GM10847 (cell line): Measurements from ENCODE around the gene MLEC.

Source experiments
- POLR2A ChIP-seq: IDR thresholded peaks from 2 replicates; pipeline ENCODE4 v1.6.1; 2011; ENCODE audit not compliant: insufficient read length; ENCODE audit errors: extremely low read depth

The MLEC gene

DNA sequence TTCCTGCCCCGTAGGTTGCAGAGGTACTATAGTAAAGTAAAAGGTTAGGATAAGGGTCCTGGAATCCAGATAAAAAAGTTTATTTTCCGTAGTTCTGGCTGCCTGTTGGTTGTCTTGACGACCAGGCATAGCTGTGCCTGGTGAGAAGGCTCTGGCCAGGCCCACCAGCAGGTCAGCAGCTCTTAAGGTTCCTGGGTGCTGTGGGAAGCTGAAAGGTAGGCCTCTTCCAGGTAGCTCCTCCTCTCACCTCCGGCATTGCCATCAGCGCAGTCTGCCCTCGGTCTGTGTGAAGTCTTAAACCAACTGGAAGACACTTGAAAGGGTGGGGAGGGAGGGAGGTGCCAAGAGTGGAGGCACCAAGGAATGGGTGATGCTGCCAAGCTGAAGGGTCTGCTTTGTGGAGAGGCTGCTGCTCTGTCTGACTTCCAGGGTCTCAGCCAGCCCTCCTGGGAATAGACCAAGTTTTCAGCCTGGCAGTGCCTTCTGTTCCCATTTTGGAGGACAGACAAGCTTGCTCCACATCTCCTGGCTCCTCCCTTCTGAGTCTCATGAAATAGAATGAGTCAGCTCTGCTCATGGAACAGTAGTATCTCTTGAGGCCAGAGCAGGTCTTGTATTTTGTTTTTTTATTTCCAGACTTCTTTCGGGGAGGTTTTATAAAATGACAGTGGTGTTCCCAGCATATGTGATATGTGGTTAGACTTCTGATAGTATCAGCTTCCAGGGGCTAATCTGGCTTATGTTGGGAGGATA lies 33.5 kb downstream of the MLEC start:
- no peak for TF ChIP-seq POLR2A

DNA sequence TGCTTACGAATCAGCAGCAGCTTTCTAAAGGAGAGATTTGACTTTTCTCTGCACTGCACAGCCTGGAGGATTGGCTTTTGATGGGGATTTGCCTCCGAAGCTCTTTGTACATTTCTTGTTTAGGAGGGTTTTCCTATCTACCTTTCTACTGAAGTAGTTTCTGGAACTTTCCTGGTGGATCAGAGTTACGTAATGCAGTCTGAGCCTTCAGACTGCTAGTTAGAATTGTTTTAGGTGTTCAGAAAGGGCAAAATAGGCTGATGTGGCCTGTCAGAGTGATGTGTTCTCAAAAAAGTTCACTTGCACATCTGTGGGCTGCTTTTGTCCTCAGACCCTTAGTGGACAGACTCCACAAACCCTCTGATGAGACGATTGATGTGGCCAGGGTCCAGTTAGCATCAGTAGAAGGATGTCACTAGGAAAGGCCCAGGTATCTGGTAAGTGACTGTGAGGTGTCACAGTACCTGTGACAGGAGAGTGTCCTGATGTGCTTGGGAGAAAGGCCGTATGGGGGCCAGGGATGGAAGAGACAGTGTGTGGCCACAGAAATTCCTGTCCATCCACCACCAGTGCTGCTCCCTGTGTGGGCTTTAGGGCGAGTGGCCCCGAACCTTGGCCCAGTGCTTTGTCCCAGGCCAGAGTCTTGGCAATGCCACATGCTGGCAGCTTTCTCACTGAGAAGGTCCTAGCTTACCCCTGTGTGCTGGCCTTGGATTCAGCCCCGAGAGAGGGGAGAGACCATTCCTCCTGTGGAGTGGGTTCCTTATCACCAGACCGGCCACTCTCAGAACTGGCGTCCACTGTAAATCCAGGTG lies 34.2 kb downstream of the MLEC start:
- no peak for TF ChIP-seq POLR2A

DNA sequence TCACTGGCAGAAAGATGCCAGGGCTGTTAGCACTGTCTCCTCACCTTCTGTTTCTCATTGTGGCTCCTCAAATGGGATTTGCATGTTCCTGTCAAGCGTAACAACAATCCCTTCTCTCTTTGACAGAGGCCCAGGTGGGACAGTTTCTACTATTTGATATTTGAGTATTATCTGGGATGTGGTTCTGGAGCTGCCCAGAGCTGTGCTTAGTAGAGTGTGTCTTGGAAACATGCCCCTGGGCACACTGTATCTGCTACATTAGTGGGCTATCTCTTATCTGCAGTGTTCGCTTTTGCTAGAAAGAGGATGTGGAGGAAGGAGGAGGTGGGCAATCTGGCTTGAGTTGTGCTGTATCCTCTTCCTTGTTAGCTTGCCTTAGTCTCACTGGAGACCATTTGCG lies 34.9 kb downstream of the MLEC start:
- TF ChIP-seq POLR2A = no peak

DNA sequence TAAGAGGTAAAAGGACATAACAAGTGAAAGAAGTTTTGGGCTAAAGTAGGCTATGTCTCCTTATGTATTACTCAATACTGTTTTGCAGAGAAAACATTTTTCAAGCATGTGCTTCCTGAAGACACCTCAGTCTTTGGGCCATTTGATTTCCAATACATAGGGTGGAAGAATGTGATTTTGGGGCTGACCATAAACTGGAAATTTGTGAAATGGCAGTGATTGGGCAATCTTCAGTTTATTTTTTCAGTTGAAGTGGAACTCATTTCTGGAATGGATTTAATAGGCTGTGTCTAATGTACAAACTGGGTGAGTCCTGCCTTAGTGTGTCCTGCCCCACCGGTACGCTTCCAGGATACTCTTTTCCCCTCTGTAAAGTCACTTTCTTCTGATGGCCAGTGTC lies 35.8 kb downstream of the MLEC start:
- TF ChIP-seq POLR2A = no peak

DNA sequence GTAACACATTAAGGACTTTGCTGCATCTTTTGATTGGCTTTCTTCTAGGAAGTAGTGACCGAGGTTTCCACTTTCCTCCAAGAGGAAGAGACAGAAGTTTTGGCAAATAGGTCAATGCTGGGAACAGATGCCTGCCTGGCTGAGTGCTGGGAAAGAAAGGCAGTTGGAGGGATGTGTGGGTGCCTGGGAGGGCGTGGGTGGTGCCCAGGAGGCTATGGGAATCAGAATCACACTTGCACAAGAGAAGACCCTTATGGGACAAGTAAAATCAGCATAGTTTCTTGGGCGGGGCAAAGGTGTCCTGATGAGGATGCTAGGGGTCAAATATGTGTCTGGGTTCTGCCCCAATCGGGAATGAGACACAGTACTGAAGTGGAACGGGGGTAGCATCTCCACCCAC lies 37.8 kb downstream of the MLEC start:
- TF ChIP-seq POLR2A = no peak

DNA sequence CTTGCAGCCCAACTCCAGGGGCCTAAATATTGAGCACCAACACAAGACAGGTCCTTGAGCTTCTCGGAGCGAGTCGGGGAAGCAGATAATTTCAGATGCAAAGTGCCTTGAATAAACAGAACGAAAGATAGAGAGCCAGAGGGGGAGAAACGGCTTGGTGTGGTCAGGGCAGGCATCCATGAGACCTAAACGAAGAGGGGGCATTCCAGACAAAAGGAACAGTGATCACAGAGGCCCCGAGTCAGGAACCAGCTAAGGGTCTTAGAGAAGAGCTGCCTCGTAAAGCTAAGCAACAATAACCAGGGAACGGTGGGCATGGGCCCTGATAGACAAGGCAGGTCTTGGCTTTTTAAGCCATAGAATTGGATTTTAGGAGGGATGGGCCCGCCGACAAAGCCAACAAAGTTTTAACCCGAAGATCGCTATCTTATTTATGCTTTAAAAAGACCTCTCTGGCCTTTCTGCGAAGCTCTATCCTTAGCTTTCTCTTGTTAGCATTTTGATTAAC lies 38.3 kb downstream of the MLEC start:
- no peak for TF ChIP-seq POLR2A

DNA sequence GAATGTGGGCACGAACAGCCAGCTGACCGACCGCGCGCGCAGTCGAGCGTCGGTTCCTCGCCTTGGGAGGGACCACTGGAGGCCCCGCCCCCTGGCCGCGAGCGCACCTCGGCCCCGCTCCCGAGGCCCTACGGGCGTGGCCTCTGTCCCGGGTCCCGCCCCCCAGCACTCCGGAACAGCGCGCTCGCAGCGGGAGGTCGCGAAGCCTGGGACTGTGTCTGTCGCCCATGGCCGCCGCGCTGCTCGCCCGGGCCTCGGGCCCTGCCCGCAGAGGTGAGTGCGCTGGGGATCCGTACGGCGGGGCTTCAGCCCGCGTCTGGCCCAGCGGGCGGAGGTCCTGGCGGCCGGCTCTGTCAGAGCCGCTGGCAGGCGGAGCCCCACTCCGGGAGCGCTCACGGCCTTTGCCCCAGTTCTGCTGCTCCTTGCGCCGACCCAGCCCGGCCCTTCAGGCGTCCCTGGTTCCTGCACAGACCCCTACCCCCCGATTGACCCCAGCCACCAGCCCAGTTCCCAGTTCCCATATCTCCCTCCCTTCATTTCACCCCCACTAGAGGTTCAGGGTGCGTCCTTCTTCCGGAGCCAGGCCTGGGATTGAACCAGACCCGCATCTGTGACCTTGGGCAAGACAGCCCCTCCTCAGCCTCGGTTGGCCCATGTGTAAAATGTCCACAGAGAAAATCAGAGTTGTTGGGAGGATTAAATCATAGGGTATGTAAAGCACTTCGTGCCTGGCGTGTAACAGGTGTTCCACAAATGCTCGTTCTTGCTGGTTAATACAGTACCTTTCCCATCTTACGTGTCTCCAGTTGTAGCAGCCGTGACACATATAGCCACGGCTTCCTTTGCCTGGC lies 38.9 kb downstream of the MLEC start, which contains the start of gene ACADS:
Gene ACADS (plus strand): TSS at position 168 of the 851 bp plus-strand sequence. CDS start 60 bp downstream, at position 228.
- peak; percentile 76 for TF ChIP-seq POLR2A

DNA sequence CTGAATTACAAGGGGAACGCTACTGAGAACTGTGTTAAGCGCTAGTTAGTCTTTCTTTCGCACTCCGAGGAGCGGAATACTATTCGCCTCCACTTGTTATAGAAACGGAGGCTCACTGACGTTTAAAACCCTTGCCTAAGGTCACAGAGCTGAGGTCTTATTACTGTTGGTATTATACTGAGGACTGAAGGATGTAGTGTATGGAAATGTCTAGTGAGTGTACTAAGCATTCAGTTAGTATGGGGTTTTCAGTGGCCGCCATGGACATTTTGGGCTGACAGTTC lies 39.5 kb downstream of the MLEC start:
- no peak for TF ChIP-seq POLR2A

DNA sequence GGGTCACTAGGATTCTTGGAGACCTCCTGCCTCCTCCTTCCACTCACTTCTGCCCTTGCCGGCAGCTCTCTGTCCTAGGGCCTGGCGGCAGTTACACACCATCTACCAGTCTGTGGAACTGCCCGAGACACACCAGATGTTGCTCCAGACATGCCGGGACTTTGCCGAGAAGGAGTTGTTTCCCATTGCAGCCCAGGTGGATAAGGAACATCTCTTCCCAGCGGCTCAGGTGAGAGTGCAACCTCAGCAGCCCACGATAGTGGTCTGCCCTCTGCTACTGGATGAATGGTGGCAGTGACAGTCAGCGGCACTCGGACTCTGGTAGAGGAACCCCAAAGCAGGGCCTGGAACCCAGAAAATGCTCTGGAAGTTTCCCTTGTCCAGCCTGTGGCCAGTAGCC lies 40.0 kb downstream of the MLEC start:
- TF ChIP-seq POLR2A = no peak

DNA sequence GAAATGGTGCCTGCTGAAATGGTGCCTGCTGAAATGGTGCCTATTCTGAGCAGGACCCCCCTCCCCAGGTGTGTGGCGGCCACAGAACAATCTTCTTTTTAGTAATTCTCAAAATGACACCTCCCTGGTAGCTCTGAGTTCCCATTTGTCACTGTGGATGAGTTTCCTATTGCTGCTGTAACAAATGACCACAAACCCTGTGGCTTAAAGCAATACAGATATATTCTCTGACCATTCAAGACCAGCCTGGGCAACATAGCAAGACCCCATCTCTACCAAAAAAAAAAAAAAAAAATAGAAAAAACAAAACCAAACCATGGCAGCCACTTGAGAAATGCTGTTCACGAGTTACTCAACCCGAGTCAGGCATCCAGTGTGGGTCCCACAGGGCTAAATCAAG lies 46.6 kb downstream of the MLEC start:
- no peak for TF ChIP-seq POLR2A

DNA sequence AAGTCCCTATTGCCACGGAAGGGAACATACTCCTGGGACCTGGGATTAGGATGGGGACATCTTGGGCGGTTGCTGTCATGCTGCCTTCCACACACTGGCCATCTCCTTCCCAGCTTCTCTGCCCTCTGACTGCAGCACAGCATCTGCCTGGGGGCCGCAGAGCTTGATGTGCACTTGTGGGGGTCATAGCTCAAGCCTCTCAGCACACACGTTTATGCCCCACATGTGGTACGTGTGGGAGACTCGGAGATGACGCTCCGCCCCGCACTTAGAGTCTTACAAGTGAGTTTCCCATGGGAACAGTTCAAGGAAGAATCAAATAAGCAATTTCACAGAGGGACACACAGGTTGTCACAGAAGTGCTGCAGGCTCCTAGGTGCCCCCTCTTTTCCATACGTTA lies 47.3 kb downstream of the MLEC start:
- no peak for TF ChIP-seq POLR2A

DNA sequence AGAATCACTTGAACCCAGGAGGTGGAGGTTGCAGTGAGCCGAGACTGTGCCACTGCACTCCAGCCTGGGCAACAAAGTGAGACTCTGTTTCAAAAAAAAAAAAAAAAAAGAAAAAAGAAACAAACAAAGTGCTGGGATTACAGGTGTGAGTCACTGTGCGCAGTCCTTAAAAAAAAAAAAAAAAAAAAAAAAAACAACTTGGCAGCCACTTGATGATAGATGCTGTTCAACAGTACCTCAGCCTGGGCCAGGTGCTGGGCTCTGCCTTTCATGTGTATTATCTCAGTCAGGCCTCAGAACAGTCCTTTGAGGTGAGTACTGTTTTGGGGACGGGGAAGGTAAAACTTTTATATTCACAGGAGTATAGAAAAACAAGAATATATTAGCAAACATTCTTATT lies 48.2 kb downstream of the MLEC start:
- TF ChIP-seq POLR2A = no peak

DNA sequence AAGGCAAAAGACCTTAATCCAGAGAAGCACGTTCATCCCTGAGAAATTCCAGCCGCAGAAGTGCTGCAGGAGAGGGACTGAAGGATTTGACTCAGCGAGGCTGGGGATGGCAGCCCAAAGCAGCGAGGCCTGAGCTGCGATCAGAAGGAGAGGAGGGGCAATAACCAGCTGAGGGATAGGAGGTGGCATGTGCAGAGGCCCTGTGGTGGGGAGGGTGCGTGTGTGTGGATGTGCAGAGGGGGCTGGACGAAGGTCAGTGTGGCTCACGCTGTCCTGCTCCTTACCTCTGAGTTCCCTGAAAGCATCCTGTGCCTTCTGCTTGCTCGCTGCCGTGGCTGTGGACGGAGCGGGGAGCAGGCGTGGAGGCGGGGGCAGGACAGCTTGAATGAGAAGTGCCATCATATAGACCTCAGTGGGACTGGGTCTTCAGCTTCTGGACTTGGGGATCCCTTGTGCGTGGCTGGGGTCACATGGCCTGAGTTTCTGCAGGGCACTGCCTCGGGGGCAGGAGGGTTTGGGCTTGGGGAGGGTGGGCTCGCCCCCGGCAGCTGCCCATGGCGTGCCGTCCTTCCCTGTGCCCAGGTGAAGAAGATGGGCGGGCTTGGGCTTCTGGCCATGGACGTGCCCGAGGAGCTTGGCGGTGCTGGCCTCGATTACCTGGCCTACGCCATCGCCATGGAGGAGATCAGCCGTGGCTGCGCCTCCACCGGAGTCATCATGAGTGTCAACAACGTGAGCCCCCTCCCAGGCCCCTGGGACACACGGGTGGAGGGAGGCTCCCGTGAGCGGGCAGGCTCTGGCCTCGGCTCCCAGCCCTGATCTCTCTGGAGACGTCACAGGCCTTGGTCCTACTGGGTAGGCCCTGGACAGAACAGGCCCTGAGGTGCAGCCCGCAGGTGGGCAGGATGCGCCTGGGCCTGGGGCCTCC lies 49.7 kb downstream of the MLEC start:
- no peak for TF ChIP-seq POLR2A

DNA sequence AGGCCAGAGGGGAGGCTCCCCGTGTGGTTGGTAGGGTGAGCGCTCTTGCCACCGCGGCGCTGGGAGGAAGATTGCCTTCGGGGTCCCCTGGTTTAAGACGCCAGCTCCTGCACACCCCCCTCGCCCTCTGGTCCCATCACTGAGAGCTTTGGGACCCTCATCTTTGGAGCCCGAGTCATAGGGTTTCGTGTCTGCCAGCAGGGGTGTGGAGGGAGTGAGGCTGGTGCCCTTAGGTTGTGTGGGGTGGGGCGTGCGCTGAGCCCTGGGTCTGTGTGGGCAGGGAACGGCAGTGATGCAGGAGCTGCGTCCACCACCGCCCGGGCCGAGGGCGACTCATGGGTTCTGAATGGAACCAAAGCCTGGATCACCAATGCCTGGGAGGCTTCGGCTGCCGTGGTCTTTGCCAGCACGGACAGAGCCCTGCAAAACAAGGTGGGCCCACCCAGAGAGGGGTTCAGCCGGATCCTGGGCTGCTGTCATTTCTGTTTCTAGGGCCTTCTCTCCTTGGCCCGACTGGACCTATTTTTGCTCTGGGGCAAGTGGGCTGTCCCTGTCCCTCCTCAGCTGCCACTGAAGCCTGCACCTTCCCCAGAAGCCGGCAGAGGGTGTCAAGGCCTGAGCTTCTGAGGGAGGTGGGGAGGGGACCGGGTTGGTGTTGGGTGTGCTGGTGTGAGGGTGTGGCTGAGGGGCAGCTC lies 50.8 kb downstream of the MLEC start:
- no peak for TF ChIP-seq POLR2A

DNA sequence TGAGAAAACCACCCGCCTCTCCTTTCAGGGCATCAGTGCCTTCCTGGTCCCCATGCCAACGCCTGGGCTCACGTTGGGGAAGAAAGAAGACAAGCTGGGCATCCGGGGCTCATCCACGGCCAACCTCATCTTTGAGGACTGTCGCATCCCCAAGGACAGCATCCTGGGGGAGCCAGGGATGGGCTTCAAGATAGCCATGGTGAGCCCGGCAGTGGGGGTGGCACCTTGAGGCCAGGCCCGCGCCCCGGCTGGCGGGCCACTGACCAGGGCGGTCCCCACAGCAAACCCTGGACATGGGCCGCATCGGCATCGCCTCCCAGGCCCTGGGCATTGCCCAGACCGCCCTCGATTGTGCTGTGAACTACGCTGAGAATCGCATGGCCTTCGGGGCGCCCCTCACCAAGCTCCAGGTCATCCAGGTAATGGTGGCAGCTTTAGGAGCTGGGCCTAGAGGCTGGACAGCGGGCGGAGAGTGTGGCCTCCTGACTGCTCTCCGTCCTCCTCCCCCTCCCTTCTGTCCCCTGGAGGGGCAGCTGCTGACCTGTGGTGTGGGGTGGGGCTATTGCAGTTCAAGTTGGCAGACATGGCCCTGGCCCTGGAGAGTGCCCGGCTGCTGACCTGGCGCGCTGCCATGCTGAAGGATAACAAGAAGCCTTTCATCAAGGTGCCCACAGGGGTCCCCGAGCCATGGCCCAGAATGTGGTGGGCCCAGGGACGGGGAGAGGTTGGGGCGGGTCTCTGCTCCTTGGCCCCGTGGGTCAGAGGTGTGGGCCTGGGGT lies 51.5 kb downstream of the MLEC start:
- no peak for TF ChIP-seq POLR2A
